ES-I3 (cell line): ENCODE results near the gene VCL.
"Not testable (repeated sequence)": the region's sequence is repeated elsewhere in the genome, so short reads cannot be mapped to it uniquely, and the experiment has no call there.

Experiments used
- H3K36me3 ChIP-seq: 2 replicates; pipeline ENCODE4 v1.6.1; 2013; ENCODE audit warnings: mild to moderate bottlenecking, low read length, control low read depth, moderate library complexity; ENCODE audit not compliant: insufficient read depth
- H3K4me1 ChIP-seq: 2 replicates; pipeline ENCODE4 v1.6.1; 2013; ENCODE audit warnings: mild to moderate bottlenecking, control low read depth, low read length; ENCODE audit not compliant: insufficient read depth
- H3K9ac ChIP-seq: 2 replicates; pipeline ENCODE4 v1.6.1; 2013; ENCODE audit warnings: low read depth, mild to moderate bottlenecking, low read length, moderate library complexity
- H3K9me3 ChIP-seq: 2 replicates; pipeline ENCODE4 v1.6.1; 2013; ENCODE audit warnings: mild to moderate bottlenecking, low read length, moderate library complexity; ENCODE audit not compliant: control insufficient read depth, insufficient read depth

The VCL gene

DNA sequence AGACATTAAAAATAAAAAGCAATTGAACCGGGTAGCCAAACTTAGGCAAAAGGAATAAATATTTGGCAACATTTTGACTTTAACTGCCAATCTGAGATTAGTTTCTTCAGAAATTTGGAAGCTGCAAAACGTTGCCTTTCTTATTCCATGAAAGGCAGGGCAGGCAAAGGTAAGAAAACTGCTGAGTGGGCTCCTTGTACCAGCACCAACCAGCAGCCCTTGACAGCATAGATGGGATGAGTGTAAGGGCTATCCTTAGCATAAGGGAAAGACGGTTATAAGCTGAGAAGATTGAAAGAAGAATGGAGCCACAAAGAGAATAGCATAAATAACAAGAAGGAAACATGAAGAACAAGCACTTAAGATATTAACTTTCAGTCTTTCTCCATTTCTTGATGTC lies 124.1 kb downstream of the VCL start:
- Histone ChIP-seq H3K4me1 (peaks cover 3% of the 10 kb centered on the region; the same call in 1 of the 2 replicates), H3K9me3 (no peaks in the 10 kb centered on the region), H3K9ac (no peak overlapping the region), H3K36me3 (peaks cover 28% of the 10 kb centered on the region)

DNA sequence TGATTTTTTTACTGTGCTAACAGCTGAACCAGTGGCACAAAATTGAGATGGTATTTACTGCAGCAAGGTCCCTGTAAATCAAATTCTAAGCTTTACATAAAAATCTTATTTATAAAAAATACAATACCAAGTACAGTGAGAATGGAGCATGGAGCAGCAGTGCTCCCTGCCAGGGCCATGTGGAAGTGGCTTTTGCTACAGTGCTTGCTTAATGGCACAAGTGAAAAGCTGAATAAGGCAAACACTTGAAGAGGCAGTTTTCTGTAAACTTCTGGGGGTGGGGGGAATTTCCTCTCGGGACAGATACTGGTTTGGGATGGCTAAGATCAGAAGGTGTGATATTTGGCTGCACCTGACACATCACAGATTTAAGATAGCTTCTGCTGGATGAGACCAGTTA lies 125.2 kb downstream of the VCL start:
- Histone ChIP-seq H3K36me3 (peaks cover 22% of the 10 kb centered on the region), H3K9ac (no peak overlapping the region), H3K9me3 (no peaks in the 10 kb centered on the region), H3K4me1 (peaks cover 3% of the 10 kb centered on the region; the same call in 1 of the 2 replicates)

DNA sequence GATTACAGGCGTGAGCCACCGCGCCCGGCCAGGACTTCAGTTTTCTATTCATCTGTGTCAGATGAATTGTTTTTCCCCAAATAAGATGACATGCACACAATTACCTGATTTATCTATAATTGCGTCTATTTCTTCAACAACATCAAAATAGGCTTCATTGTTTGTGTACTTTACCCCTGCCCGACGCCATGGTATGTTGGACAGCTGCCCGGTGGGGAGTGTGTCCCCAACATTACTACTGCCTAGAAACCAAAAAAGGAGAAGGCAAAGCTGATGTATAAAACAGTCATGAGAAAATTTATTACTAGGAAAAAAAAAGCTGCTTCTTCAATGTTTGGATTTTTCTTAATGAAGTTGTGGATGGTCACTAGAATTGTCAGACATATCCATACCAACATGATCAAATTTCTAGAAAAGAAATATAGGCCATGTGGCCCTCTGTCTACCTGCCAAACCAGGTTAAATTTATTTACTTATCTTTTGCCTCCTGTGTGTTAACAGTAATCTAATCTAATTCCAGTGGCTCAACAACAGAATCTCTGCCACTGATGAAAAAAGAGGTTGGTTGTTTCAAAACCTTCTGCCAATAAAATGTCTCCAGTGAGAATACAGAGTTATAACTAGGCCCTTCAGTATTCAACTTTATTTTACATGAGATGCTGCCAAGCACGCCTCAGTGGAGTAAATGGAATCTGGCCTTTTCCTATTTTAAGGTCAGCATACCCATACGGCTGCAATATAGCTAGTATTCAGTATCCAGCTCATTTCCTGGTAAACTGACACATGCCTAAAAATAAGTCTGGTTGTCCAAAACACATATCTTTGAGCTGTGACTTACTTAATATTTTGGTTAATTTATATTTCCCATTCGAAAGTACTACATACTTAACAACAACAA lies 136.3 kb downstream of the VCL start:
- Histone ChIP-seq H3K9me3 (no peaks in the 10 kb centered on the region), H3K9ac (no peak overlapping the region), H3K36me3 (0 out of 2 replicates have a peak, but pooled peaks cover 9% of the 10 kb centered on the region), H3K4me1 (no peaks in the 10 kb centered on the region)

DNA sequence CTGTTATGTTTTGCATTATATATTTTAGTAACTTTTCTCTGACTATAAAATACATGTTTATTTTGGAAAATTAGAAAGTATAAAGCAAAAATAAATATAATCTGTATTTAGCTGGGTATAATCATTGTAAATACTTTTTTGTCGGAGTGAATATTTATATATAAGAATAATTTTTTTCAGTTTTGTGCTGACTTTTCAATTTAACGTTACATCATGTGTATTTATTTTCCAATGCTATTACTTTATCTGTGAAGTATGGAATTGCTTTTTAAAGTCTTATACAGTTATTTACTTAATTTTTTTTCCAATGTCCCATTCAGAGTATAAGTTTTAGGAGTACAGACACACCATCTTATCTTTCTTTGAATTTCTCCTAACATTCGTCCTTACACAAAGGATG lies 137.5 kb downstream of the VCL start:
- Histone ChIP-seq H3K9me3 (no peaks in the 10 kb centered on the region), H3K36me3 (0 out of 2 replicates have a peak, but pooled peaks cover 9% of the 10 kb centered on the region), H3K9ac (no peak overlapping the region), H3K4me1 (no peaks in the 10 kb centered on the region)

DNA sequence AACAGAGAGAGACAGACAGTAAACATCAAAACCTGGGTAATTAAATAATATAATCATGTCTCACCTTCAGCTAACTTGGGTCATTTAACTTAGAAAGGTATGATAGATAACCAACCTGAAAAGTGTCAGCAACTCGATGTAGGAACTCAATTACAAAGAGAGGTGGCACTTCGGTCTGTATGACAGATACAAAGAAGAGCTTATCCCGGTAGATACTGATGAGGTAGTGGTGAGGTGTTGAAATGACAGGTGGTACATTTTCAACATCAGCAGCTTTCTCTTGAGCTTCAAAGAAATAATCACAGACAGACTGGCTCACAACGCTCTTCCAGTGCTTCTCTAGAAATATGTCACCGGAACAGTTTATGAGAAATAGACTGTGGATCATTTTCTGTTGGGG lies 140.1 kb downstream of the VCL start:
- Histone ChIP-seq H3K4me1 (no peaks in the 10 kb centered on the region), H3K9me3 (no peaks in the 10 kb centered on the region), H3K9ac (no peak overlapping the region), H3K36me3 (0 out of 2 replicates have a peak, but pooled peaks cover 6% of the 10 kb centered on the region)

DNA sequence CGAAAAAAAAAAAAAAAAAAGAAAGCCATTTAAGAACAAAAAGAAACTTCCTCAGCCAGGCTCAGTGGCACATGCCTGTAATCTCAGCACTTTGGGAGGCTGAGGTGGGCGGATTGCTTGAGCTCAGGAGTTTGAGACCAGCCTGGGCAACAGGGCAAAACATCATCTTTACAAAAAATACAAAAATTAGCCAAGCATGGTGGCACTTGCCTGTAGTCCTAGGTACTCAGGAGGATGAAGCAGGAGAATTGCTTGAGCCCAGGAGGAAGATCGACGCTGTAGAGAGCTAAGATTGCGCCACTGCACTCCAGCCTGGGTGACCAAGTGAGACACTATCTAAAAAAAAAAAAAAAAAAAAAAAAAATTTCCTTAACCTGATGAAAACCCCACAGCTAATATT lies 140.7 kb downstream of the VCL start:
- H3K9me3 ChIP-seq, H3K36me3 ChIP-seq, H3K9ac ChIP-seq, H3K4me1 ChIP-seq: not testable (repeated sequence)

DNA sequence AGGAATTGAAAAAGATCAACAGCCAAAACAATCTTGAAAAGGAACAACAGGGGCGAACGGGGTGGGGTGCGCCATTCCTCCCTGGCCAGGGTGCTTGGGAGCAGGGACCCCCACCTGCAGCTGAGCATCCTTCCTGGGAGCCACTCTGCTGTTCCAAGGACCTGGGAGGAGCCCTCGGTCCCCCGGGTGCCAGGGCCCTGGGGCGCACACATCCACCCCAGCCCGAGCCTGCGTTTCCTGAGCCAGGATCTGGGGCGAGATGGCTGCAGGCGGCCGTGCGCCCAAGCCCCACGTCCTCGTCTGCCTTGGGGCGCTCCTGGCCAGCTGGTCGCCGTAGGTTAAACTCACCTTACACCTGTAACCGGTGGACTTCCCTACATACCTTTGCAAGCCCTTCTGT lies 142.1 kb downstream of the VCL start:
- Histone ChIP-seq H3K36me3 (0 out of 2 replicates have a peak, but pooled peaks cover 5% of the 10 kb centered on the region), H3K4me1 (no peaks in the 10 kb centered on the region), H3K9ac (no peak overlapping the region)

DNA sequence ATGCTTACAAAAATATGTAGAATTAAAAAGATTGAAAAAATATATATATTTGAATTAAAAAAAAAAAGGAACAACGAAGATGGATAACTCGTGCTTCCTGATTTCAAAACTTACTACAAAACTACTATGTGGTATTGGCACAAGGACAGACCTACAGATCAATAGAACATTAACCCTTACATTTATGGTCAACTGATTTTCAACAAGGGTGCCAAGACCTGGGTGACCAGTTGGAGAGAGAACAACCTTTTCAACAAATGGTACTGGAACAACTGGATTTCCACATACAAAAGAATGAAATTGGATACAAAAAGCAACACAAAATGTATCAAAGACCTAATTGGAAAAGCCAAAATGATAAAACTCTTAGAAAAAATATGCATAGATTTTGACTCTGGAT lies 142.6 kb downstream of the VCL start:
- H3K9me3 ChIP-seq = no peaks in the 10 kb centered on the region
- H3K36me3 ChIP-seq = peaks cover 3% of the 10 kb centered on the region; the same call in 1 of the 2 replicates
- no peak overlapping the region for H3K9ac ChIP-seq
- no peaks in the 10 kb centered on the region for H3K4me1 ChIP-seq

More for the DNA sequence above, 142.1 kb downstream of the VCL start:
- no peaks in the 10 kb centered on the region for H3K9me3 ChIP-seq

DNA sequence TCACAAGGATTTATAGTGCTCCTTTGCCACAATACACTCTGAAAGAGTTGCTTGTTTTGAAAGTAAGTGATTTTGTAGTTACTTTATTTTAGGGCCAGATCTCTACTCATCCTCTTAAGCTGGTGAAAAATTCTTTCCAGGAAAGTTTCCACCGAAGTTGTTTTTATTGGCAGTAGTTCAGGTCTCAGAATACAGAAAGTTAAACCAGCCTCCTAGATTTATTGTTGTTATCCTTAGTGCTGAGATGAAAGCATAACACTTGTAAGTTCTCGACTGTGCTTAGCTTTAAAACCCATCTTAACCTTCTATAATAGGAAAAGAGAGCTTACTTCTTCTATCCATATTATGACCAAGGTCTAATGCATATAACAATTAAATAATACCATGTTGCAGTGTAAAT lies 147.2 kb downstream of the VCL start:
- no peak overlapping the region for H3K9ac ChIP-seq
- no peaks in the 10 kb centered on the region for H3K4me1 ChIP-seq
- H3K9me3 ChIP-seq = no peaks in the 10 kb centered on the region
- H3K36me3 ChIP-seq = no peaks in the 10 kb centered on the region; the same call in 1 of the 2 replicates

DNA sequence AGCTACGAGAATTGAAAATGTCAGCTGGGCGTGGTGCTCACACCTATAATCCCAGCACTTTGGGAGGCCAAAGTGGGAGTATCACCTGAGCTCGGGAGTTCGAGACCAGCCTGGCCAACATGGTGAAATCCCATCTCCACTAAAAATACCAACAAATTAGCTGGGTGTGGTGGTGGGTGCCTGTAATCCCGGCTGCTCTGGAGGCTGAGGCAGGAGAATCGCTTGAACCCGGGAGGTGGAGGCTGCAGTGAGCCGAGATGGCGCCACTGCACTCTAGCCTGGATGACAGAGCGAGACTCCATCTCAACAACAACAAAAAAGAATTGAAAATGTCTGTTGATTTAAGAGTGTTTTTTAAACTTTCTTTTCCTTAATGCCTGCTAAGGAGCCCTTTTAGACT lies 149.1 kb downstream of the VCL start:
- H3K36me3 ChIP-seq, H3K9me3 ChIP-seq, H3K4me1 ChIP-seq, H3K9ac ChIP-seq: not testable (repeated sequence)

DNA sequence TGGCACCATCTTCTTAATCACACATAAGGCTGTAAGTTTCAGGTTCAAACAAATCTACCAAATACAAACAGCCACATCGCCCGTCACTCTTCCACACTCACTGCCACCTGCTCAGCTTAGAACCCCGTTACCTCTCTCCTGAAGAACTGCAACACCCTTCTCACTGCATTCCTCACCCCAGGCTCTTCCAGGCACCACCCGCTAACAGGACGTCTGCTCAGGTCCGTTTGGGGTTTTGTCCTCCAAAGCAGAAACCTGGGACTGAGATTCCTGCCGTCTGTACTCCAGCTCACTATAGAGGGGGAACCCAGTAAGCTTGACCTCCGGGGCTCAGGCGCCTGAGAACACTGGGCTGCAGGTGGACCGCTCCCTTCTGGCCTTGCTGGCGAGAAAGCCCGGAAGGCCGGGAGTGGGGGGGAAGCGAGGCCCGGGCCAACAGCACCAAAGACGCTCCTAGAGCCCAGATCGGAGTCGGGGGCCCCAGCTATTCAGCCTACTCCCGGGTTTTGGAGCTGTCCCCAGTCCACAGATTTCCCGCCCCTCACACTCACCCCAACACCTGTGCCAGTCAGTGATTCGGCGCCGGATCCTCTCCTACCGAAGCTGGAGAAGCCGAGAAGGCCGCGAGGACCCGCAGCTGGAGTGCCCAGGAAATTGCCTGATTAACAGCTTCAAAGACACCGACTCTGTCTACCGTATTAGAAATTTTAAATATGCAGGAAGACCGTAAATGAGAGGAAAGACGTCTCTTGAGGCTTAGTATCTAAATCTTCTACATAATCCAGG lies 152.5 kb downstream of the VCL start, which contains the start of gene AP3M1:
Gene AP3M1 (minus strand): TSS at position 625 of the 786 bp plus-strand sequence. CDS start 12,449 bp downstream, outside the sequence.
- no peaks in the 10 kb centered on the region for H3K4me1 ChIP-seq
- H3K9ac ChIP-seq = peak within 1 kb of the TSS; percentile 90
- no peaks in the 10 kb centered on the region for H3K9me3 ChIP-seq
- no peaks in the 10 kb centered on the region for H3K36me3 ChIP-seq

DNA sequence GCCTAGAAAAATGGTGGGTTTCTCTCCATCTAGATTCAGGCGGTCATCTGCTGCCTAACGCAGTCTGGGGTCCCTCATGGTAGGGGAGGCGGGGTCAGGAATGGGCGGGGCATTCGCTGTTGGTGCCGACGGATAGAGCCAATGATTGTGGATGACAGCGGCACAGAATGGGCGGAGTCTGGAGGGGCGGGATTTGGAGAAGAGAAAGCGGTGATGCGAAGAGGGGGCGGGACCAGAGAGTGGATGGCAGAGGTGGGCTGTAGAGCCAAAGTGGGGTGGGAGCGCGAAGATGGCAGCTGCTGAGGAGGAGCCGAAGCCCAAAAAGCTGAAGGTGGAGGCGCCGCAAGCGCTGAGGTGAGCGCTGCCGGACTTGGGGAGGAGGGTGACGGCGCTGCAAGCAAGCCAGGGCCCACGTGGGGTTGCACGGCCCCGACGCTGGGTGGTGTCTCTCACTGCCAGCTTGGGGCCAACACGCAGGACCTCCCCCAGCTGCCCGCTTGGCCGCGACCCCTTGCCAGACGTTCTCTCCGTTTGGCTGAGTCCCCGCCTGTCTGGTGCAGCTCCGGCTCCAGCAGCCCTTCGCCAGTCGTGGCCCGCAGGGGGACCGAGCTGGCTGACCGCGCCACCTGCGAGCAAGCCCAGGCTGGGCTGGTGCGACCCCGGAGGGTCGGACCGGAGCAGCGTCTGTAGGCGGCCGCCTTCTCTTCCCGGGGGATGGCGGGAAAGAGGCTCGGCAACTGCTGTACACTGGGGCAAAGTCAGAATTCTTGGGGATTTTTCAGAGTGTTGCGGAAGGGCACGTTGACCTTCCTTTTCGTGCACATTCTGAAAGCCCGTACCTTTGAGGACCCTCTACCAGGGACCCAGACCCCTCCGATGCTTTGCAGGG lies 153.3 kb downstream of the VCL start, which contains the start of gene ADK:
Gene ADK (plus strand): TSS at position 232 of the 889 bp plus-strand sequence. CDS start 58 bp downstream, at position 290.
- no peaks in the 10 kb centered on the region for H3K9me3 ChIP-seq
- no peaks in the 10 kb centered on the region for H3K4me1 ChIP-seq
- H3K9ac ChIP-seq = peak within 1 kb of the TSS; percentile 90
- H3K36me3 ChIP-seq = no peaks in the 10 kb centered on the region

DNA sequence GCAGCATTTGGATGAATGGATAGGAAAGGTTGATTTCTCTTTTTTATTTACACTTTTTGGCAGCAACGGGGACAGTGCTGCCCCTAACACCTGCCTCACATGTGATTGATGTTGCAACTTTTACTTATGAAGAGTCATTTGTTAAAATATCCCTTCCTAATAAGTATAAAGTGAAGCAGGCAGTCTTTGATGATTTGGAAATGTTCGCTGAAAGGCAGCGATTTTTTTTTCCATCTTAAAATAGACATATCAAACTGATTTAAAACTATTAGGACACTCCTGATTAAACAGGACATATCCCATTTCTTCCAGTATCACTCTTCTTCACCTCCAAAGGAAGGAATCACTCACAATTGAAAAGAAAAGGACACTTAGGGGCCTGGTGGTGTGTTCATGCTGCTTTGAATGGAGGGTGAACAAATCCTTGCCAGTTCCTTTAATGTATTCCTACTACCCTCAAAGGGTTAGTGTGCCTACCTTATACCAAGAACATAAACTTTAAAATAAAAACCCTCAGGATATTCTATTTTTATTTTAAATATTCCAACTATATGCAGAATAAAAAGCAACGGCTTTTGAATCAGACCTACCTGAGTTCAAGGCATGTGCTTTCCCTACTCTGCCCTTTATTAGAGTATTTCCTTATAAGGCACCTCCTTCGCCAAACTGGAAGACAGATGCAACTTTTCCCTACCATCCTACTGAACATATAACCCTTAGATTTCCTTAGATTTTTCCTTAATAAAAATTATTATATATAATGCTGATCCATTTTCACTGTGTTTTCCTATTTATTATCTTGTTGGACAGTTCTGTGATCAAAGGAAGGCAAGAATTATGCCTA lies 154.2 kb downstream of the VCL start:
- no peaks in the 10 kb centered on the region for H3K36me3 ChIP-seq
- no peaks in the 10 kb centered on the region for H3K9me3 ChIP-seq
- H3K9ac ChIP-seq = peak overlapping the region; percentile 90
- H3K4me1 ChIP-seq = no peaks in the 10 kb centered on the region
